ENCODE data around the gene ALG13.
"Not testable (repeated sequence)": the region's sequence is repeated elsewhere in the genome, so short reads cannot be mapped to it uniquely, and the experiment has no call there.

GRCh38 chrX:111645165-111645564, 35.8 kb upstream of the ALG13 start:
- TF ChIP-seq CTCF (IDR thresholded peaks at IDR 0.05); EZH2 (IDR thresholded peaks at IDR 0.05; ENCODE audit: borderline replicate concordance, insufficient read depth, low read depth, low read length, poor library complexity, severe bottlenecking): not testable (repeated sequence)

Measured in B cell (primary cell).